HUES64 (cell line): ENCODE results near the gene EPN1.

ENCODE experiments used
- H3K27ac ChIP-seq: 2 replicates; pipeline ENCODE4 v1.7.0; 2013; ENCODE audit warnings: low read depth, low read length, inconsistent platforms
- H3K27me3 ChIP-seq: 2 replicates; pipeline ENCODE4 v1.6.1; 2013; ENCODE audit warnings: mild to moderate bottlenecking, low read length; ENCODE audit not compliant: insufficient read depth
- H3K36me3 ChIP-seq: 2 replicates; pipeline ENCODE4 v1.6.1; 2013; ENCODE audit warnings: mild to moderate bottlenecking, low read length; ENCODE audit not compliant: insufficient read depth
- H3K4me1 ChIP-seq: 2 replicates; pipeline ENCODE4 v1.6.1; 2013; ENCODE audit warnings: mild to moderate bottlenecking, low read length, moderate library complexity; ENCODE audit not compliant: insufficient read depth
- H3K4me3 ChIP-seq: 2 replicates; pipeline ENCODE4 v1.5.1; 2013; ENCODE audit warnings: mild to moderate bottlenecking, low read length, moderate library complexity
- H3K9ac ChIP-seq: 2 replicates; pipeline ENCODE4 v1.6.1; 2013; ENCODE audit warnings: mild to moderate bottlenecking, low read depth, low read length
- H3K9me3 ChIP-seq: 2 replicates; pipeline ENCODE4 v1.6.1; 2013; ENCODE audit warnings: low read depth, low read length; ENCODE audit not compliant: insufficient read depth
- WGBS: fragments of 150-250, 120-280 bp; methylation state at CpG from one replicate; pipeline ENCODE4 v1.1.7; 2013; ENCODE audit warnings: missing lambda C conversion rate; 5-methylcytosine and 5-hydroxymethylcytosine counted together

EPN1 gene

DNA sequence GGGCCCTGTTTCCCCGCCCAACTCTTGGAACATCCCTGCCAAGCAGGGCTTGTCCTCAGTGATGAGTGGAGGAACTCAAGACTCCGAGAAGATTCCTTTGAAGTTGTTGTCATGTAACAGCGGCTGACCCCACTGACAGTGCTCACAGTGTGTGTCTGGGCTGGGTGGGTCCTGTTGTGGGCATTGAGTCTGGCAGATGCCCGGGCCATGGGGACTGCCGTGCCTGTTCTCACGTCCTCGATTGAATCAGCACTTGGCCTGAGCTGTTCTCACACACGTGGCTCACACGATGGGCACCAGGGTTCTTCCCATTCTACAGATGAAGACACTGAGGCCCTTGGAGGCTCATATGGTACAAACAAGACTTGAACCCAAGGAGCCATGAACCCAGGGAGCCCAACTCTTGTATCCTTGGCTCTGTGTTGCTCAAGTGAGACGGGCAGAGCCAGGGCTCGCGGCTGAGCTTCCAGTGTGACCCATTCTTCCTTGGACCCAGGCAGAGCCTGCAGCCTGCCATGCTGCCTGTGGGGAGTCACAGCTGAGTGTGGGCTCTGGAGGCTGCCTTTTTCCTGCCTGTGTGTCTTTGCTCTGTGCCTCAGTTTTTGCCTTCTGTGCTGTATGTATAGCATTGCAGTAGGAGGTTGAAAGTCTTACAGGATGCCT lies 8.6 kb upstream of the EPN1 start:
- Histone ChIP-seq H3K27ac (no peak overlapping the region), H3K4me3 (no peak overlapping the region), H3K27me3 (no peaks in the 10 kb centered on the region), H3K4me1 (0 out of 2 replicates have a peak, but pooled peaks cover 3% of the 10 kb centered on the region), H3K9ac (no peak overlapping the region), H3K9me3 (no peaks in the 10 kb centered on the region), H3K36me3 (peaks cover 93% of the 10 kb centered on the region)
- 96% methylated on average over 12 of the region's 12 CpGs for WGBS

DNA sequence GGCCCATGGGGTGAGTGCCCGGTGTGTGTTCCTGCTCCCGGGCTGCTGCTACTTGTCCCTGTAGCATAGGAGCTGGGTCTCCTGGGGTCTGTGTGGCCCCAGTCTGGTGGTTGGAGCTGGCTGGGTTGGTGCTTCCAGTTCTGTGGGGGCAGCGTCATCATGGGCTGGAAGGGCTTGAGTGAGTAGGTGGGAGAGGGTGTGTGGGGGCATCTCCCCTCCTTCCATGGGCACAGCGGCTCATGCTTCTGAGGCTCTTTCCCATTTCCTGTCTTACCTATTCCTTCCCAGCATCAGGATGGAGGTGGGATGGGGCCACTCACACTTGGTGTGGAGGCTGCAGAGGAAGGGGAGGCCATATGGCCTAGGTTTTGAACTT lies 8.0 kb upstream of the EPN1 start:
- H3K27me3 ChIP-seq: no peaks in the 10 kb centered on the region
- no peak overlapping the region for H3K9ac ChIP-seq
- no peaks in the 10 kb centered on the region for H3K9me3 ChIP-seq
- no peak overlapping the region for H3K27ac ChIP-seq
- 96% methylated on average over 3 of the region's 4 CpGs for WGBS
- 0 out of 2 replicates have a peak, but pooled peaks cover 3% of the 10 kb centered on the region for H3K4me1 ChIP-seq
- H3K36me3 ChIP-seq: peaks cover 88% of the 10 kb centered on the region
- no peak overlapping the region for H3K4me3 ChIP-seq

DNA sequence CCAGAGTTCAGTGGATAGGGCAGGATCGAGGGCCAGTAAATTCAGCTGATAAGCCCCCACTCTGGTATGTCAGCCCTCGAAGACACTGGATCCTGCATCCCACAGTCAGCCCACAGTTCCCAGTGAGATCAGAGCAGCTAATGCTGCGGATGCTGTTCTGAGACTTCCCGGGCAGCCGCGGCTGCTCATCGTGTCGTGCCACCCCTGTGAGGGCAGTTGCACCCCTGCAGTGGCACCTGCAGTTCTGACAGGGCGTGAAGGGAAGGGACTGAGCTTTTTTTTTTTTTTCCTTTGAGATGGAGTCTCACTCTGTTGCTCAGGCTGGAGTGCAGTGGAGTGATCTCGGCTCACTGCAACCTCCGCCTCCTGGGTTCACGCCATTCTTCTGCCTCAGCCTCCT lies 7.5 kb upstream of the EPN1 start:
- Histone ChIP-seq H3K9me3 (no peaks in the 10 kb centered on the region), H3K36me3 (peaks cover 89% of the 10 kb centered on the region), H3K4me1 (0 out of 2 replicates have a peak, but pooled peaks cover 3% of the 10 kb centered on the region), H3K27me3 (no peaks in the 10 kb centered on the region), H3K9ac (no peak overlapping the region), H3K27ac (no peak overlapping the region), H3K4me3 (no peak overlapping the region)
- WGBS: 95% methylated on average over 12 of the region's 12 CpGs

DNA sequence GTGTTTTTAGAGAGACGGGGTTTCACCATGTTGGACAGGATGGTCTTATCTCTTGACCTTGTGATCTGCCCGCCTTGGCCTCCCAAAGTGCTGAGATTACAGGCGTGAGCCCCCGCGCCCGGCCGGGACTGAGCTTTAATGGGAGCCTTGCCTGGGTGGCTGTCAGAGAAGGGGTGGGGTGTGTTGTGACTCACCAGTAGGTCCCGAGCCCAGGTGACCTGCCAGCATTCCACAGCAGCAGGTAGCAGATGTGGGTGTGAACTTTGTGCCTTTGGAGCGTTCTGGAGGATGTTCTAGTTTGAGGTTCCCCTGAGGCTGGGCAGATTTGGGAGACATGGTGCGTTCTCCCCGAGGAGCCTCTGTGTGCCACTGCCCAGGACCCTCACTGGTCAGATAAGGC lies 7.1 kb upstream of the EPN1 start:
- Histone ChIP-seq H3K4me1 (0 out of 2 replicates have a peak, but pooled peaks cover 4% of the 10 kb centered on the region), H3K36me3 (peaks cover 85% of the 10 kb centered on the region), H3K4me3 (no peak overlapping the region), H3K27ac (no peak overlapping the region), H3K9ac (no peak overlapping the region), H3K9me3 (no peaks in the 10 kb centered on the region), H3K27me3 (no peaks in the 10 kb centered on the region)
- WGBS: 93% methylated on average over 11 of the region's 11 CpGs

DNA sequence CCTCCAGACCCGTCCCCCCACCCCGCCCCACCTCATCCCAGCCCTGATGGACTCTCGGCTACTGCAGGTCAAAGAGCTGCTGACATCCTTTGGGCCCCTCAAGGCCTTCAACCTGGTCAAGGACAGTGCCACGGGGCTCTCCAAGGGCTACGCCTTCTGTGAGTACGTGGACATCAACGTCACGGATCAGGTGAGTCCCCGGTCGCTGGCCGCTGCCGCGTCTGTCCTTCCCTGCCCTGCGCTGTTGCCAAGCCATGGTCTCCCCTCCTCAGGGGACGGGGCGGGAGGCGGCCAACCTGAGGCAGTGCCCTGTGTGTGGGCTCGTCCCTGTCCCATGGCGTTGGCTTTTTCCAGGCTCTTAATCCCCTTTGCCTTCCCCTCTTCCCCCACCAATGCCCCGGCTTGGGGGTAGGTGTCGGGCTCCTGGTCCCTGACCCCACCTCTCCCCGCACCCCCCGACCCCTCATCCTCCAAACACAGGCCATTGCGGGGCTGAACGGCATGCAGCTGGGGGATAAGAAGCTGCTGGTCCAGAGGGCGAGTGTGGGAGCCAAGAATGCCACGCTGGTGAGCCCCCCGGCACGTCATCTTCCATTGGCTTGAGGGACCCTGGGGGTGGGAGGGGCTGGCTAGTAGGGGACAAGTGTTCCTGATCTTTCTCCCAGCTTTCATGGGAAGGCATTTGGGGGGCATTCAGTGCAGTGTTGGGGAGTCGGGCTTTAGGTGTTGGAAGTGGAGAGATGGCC lies 6.2 kb upstream of the EPN1 start:
- 91% methylated on average over 30 of the region's 30 CpGs for WGBS

DNA sequence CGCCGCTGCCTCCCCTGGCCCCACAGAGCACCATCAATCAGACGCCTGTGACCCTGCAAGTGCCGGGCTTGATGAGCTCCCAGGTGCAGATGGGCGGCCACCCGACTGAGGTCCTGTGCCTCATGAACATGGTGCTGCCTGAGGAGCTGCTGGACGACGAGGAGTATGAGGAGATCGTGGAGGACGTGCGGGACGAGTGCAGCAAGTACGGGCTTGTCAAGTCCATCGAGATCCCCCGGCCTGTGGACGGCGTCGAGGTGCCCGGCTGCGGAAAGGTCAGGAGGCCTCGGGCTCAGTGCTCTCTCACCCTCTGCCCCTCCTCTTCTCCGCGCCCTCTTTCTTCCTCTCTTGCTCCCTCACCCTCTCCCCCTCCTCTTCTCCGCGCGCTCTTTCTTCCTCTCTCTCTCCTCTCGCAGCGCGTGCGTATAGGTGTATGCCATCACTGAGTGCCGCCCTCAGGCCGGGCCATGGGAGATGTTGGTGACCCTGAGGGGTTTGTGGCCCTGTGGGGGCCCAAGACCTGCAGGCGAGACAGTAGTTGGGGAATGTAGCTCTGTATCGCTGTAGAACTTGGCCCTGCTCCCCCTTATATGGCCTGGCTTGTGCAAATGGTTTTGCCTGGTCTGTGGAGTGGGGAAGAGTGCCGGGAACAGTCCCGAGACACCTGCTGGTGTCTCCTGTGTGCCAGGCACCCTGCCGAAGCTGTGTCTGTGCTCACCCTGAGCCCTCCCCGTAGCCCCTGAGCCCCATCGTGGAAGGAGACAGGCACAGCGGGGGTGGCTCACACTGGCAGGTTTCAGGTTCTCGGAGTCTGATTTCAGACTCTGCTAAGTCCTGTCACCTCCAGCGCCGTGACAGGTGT lies 5.4 kb upstream of the EPN1 start:
- Histone ChIP-seq H3K4me1 (peaks cover 12% of the 10 kb centered on the region; the same call in 1 of the 2 replicates), H3K9me3 (no peaks in the 10 kb centered on the region), H3K27ac (no peak overlapping the region), H3K4me3 (no peak overlapping the region), H3K36me3 (peaks cover 73% of the 10 kb centered on the region), H3K27me3 (no peaks in the 10 kb centered on the region), H3K9ac (no peak overlapping the region)
- WGBS: 93% methylated on average over 43 of the region's 43 CpGs

More for the DNA sequence above, 6.2 kb upstream of the EPN1 start:
- no peaks in the 10 kb centered on the region for H3K27me3 ChIP-seq
- H3K27ac ChIP-seq: no peak overlapping the region
- no peaks in the 10 kb centered on the region for H3K9me3 ChIP-seq
- peaks cover 12% of the 10 kb centered on the region; the same call in 1 of the 2 replicates for H3K4me1 ChIP-seq
- H3K9ac ChIP-seq: no peak overlapping the region
- peaks cover 82% of the 10 kb centered on the region for H3K36me3 ChIP-seq
- no peak overlapping the region for H3K4me3 ChIP-seq

DNA sequence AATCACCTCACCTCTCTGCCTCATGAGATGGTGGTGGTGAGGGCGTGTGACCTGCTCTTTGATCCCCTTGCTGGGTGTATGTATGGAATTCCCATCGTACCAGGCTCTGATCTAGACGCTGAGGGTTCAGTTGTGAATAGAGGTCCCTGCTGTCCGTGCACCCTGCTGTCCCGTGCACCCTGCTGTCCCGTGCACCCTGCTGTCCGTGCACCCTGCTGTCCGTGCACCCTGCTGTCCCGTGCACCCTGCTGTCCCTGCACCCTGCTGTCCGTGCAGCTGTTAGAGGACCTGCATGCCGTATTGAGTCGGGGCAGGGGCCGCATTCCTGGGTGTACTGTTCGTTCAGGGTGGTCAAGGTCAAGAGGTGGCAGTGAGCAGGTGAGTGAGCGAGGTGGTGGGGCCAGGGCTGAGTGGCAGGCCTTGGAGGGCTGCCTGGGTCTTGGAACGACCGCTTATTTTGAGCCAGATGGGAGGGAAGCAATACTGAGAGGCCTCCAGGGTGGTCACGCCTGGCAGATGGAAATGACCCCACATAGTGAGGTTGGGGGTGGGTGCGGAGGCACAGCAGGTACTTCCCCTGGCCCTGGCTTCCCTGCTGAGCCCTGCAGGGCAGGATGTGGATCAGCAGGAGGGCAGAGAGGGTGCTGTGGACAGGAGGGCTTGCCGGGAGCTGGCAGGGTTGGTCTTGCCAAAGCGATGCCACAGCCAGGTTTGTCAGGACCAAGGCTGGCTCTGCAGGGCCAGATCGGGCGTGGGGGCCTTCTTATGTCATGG lies 4.6 kb upstream of the EPN1 start:
- no peak overlapping the region; the same call in 1 of the 2 replicates for H3K27ac ChIP-seq
- H3K27me3 ChIP-seq: no peaks in the 10 kb centered on the region
- H3K4me1 ChIP-seq: peaks cover 12% of the 10 kb centered on the region; the same call in 1 of the 2 replicates
- no peak overlapping the region for H3K9ac ChIP-seq
- peaks cover 67% of the 10 kb centered on the region for H3K36me3 ChIP-seq
- no peak overlapping the region for H3K4me3 ChIP-seq
- no peaks in the 10 kb centered on the region for H3K9me3 ChIP-seq
- 90% methylated on average over 23 of the region's 23 CpGs for WGBS

DNA sequence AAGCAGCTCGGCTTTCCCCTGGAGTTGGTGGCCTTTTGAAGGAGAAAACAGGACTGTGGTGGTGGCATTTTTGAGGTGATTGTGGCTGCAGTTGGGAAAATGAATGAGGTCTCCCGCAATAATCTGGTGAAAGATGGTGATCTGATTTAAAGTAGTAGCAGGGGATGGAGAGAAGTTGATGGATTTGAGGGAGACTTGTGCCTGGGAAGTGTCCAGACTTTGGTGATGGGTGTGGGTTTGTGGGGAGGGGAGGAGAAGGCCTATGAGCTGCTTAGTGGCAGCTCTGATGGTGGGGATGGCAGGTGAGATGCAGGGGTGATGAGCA lies 4.0 kb upstream of the EPN1 start:
- Histone ChIP-seq H3K9ac (no peak overlapping the region), H3K4me3 (no peak overlapping the region), H3K36me3 (peaks cover 61% of the 10 kb centered on the region), H3K27ac (no peak overlapping the region; the same call in 1 of the 2 replicates), H3K9me3 (no peaks in the 10 kb centered on the region), H3K4me1 (peaks cover 14% of the 10 kb centered on the region), H3K27me3 (no peaks in the 10 kb centered on the region)
- WGBS: 94% methylated on average over 2 of the region's 2 CpGs

DNA sequence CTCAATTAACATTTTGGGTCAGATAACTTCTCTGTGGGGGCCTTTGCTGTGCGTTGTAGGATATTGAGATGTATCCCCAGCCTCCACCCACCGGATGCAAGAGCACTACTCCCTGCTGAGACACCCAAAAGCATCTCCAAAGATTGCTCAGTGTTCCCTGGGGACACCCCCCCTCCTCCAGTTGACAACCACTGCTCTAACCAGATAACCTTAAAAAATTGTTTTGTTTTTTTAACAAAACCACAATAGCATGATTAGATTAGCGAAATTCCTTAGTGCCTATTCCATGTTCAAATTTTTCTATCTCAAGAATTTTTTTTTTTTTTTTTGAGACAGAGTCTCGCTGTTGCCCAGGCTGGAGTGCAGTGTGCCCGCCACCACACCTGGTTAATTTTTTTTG lies 2.6 kb upstream of the EPN1 start:
- peak overlapping the region; percentile 29; the same call in 1 of the 2 replicates for H3K27ac ChIP-seq
- H3K9me3 ChIP-seq: no peaks in the 10 kb centered on the region
- no peaks in the 10 kb centered on the region for H3K27me3 ChIP-seq
- H3K9ac ChIP-seq: no peak overlapping the region
- H3K4me3 ChIP-seq: no peak overlapping the region
- peaks cover 17% of the 10 kb centered on the region for H3K4me1 ChIP-seq
- peaks cover 47% of the 10 kb centered on the region for H3K36me3 ChIP-seq
- 89% methylated on average over 5 of the region's 5 CpGs for WGBS

DNA sequence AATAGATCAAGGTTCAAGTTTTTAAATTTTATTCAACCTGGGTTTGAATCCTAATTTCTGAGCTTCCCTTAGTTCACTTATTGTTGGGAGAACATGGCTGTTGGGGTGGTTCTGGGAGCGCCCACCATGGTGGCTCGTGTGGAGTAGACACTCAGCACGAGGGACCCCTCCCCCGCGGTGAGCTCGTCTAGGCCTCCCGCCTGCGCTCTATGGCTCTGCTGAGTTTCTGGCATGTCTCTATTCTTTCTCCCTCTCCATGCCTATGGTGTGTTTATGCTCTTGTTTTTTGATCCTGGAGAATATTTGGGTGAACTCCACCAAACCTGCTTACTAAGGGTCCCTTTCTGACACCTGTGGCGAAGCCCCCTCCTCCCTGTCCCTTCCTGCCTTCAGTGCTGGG lies 1.6 kb upstream of the EPN1 start:
- H3K9me3 ChIP-seq: no peaks in the 10 kb centered on the region
- peaks cover 46% of the 10 kb centered on the region for H3K36me3 ChIP-seq
- peak overlapping the region; percentile 76; the same call in 1 of the 2 replicates for H3K27ac ChIP-seq
- peak overlapping the region; percentile 25; the same call in 1 of the 2 replicates for H3K4me3 ChIP-seq
- H3K9ac ChIP-seq: 0 out of 2 replicates have a peak overlapping the region, but pooled peaks have one; percentile 23
- H3K4me1 ChIP-seq: peaks cover 17% of the 10 kb centered on the region
- no peaks in the 10 kb centered on the region for H3K27me3 ChIP-seq
- WGBS: 82% methylated on average over 9 of the region's 9 CpGs
